GM19238 (cell line): ENCODE results near the gene CDK5.
A peak's percentile ranks its signal among the peaks of the same experiment; 100 is the strongest.
"Not testable (repeated sequence)": the region's sequence is repeated elsewhere in the genome, so short reads cannot be mapped to it uniquely, and the experiment has no call there.

Source experiments
- DNase-seq: peaks from one replicate; pipeline ENCODE4 v3.0.0; 2011; ENCODE audit warnings: low spot score; ENCODE audit not compliant: insufficient read length

CDK5 gene

GRCh38 chr7:151058781-151059366 is 1.2 kb upstream of the CDK5 start:
- DNase-seq: no peak

- peak; percentile 100 for DNase-seq
Measured at GRCh38 chr7:151057989-151058780, 488 bp upstream of the CDK5 start.

- no peak for DNase-seq
Measured at GRCh38 chr7:151056666-151057505, 811 bp downstream of the CDK5 start.

- DNase-seq: no peak
Measured at GRCh38 chr7:151056283-151056665, 1.4 kb downstream of the CDK5 start.

GRCh38 chr7:151053751-151054150 is 3.9 kb downstream of the CDK5 start:
- no peak for DNase-seq

- DNase-seq: no peak
Measured at GRCh38 chr7:151053096-151053495, 4.6 kb downstream of the CDK5 start.

GRCh38 chr7:151051108-151051507 is 6.6 kb downstream of the CDK5 start:
- no peak for DNase-seq

- no peak for DNase-seq
Measured at GRCh38 chr7:151048911-151049463, 8.7 kb downstream of the CDK5 start.

GRCh38 chr7:151047976-151048815 is 9.5 kb downstream of the CDK5 start, which contains the start of gene ASIC3:
ASIC3 (plus strand) TSS chr7:151048531; CDS start chr7:151048886, 355 bp downstream.
- no peak for DNase-seq

- DNase-seq: no peak
Measured at GRCh38 chr7:151046603-151047573, 10.8 kb downstream of the CDK5 start.

GRCh38 chr7:151045967-151046366 is 11.7 kb downstream of the CDK5 start:
- DNase-seq: no peak

- no peak for DNase-seq
Measured at GRCh38 chr7:151045262-151045661, 12.4 kb downstream of the CDK5 start.

GRCh38 chr7:151043959-151044358 is 13.7 kb downstream of the CDK5 start:
- no peak for DNase-seq

- DNase-seq: not testable (repeated sequence)
Measured at GRCh38 chr7:151043449-151043848, 14.2 kb downstream of the CDK5 start.

GRCh38 chr7:151040616-151041375 is 16.9 kb downstream of the CDK5 start:
- no peak for DNase-seq

GRCh38 chr7:151039850-151040548 is 17.7 kb downstream of the CDK5 start:
- DNase-seq: no peak

- DNase-seq: no peak
Measured at GRCh38 chr7:151038951-151039849, 18.5 kb downstream of the CDK5 start.
